Endometrial microvascular endothelial cells (primary cell): Measurements from ENCODE around the gene SLAIN1. TPM values are rescaled to one million over a fixed set of nuclear protein-coding genes. Genes with fewer than 3 reads are reported as not detected.

Source experiments
- in situ Hi-C: cut with HindIII; loops from 2 replicates; pipeline ENCODE4 v1.10.0; 2017; ENCODE audit warnings: low sequenced_read_pairs, low pct_unique_long_range_greater_than_20kb; ENCODE audit errors: inconsistent ontology term
- total RNA-seq: library from RNA; depleted of rRNA; stranded (reverse); fragments of >200 nt; gene quantifications from one replicate; pipeline ENCODE4 v1.2.3, GENCODE V29; 2015; ENCODE audit errors: inconsistent ontology term

Gene SLAIN1
- total RNA-seq, 1 donor from 2014 or later: 1.4 TPM

DNA sequence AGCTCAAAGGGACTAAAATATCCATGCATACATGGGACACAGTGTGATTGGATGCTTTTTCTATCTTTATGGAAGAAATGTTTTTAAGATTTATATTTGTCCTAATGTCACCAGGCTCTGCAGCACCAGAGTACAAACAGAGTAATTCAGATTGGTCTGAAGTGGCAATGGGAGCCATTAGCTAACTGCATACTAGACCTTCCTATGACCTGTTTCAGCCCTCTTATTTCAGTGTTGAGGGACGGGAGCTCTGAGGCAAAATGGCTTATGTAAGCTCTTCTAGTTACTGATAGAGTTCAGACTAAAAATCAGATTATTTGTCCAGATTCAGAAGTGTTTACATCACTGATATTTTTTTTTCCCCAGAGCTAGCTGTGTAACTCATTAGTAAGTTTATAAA is 4.9 kb downstream of the SLAIN1 start:
- in situ Hi-C loops: no loop called here

DNA sequence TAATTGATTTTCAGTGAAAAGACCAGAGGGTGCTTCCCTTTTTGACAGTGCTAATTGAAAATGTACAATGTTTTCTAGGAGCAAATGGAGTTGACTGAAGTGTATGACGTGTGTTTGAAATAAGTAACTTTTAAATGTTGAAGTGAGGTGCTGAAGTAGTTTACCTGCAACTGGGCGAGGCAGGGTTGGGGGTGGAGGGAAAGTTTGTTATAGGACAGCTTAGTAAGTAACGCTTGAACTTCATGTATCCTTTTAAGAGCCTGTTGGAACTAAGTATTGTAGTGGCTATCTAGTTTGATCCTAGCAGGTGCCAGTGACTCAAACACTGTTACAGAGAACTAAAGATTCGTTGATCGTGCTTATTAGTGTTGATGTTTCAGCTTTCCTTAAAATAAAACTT is 5.9 kb downstream of the SLAIN1 start:
- in situ Hi-C loops: no loop called here

DNA sequence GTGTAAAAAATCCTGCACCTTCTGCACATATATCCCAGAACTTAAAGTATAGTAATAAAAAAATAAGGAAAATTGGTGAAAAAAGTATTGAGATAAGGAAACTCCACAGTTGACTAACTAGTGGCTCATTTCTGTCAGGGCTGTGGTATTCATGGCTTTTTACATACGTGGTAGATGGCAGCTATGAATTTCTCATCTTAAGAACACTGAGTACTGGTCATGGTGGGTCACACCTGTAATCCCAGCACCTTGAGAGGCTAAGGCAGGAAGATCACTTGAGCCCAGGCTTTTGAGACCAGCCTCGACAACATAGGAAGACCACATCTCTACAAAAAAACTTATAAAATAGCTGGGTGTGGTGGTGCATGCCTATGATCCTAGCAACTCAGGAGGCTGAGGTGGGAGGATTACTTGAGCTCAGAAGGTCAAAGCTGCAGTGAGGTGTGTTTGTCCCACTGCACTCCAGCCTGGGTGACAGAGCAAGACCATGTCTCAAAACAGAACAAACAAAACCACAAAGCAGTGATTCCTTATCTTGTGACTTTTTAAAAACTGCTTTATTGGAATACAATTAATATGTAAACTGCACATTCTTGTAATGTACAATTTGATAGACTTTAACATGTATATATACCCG is 16.8 kb downstream of the SLAIN1 start:
- in situ Hi-C loops: no loop called here

DNA sequence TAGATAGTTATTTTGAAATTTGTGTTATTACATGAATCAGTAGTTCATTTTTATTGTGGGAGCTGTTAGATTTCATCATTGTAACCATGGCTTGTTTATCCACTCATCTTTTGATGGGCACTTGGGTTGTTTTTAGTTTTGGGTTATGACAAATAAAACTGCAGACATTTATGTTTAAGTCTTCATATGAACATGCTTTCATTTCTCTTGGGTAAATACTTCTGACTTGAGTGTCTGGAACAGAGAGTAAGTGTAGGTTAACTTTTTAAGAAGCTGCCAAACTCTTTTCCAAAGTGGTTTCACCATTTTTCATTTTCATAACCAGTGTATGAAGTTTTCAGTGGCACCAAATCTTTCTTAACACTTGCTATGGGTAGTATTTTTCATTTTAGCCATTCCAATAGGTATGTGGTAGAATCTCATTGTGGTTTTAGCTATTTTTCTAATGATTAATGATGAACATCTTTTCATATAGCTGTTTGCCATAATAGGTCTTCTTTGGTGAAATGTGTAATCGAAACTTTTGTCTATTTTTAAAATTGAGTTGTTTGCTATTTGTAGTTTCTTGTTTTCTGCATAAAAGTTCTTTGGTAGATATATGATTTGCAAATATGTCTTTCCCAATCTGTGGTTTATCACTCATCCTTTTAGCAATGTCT is 17.9 kb downstream of the SLAIN1 start:
- in situ Hi-C loops: no loop called here

DNA sequence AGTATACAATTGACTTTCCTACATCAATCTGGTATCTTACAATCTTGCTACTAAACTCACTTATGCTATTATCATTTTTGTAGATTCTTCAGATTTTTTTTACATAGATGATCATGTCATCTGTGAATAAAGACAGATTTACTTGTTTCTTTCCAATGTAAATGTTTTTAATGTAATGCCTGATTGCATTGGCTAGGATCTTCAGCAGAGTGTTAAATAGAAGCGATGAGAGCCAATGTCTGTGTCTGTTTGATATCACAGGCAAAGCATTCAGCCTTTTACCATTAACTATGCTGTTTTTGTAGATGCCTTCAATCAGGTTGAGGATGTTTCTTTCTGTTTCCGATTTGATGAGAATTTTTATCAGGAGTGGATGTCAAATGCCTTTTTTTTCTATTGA is 19.2 kb downstream of the SLAIN1 start:
- in situ Hi-C loops: no loop called here

DNA sequence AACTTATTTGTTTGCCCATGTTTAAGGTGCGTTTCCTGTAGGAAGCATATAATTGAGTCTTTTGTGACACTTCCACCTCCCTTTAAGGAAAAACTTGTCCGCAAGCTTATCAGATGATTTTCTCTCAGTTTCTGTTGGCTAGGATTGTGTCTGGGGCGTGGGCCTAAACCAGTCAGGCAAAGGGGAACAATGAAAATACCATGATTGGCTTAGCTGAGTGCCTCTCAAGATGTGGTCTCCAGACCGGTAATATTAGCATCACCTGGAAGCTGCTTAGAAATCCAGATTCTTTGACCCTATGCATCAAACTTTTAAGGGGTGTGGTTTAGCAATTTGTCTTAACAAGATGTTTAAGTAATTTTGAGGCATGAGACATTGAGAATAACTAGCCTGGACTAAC is 20.0 kb downstream of the SLAIN1 start:
- in situ Hi-C loops: no loop called here

DNA sequence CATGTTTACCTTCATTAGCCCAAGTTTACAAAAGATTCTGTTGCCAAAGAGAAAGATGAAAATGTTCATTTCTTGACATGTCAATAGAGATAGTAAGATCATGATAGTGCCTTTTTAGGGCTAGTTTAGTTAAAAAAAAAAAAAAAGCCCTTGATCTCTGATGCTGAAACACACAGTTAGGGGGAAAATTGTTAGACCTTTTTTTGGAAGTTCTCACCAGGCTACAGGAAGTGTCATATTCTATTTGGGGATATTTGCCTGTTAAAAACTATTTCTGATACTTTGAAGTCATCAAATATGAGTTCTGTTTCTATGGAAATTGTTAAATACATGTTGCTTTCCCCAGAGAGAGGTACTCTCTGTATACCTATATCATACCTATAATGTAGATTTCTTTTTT is 21.6 kb downstream of the SLAIN1 start:
- in situ Hi-C loops: no loop called here

DNA sequence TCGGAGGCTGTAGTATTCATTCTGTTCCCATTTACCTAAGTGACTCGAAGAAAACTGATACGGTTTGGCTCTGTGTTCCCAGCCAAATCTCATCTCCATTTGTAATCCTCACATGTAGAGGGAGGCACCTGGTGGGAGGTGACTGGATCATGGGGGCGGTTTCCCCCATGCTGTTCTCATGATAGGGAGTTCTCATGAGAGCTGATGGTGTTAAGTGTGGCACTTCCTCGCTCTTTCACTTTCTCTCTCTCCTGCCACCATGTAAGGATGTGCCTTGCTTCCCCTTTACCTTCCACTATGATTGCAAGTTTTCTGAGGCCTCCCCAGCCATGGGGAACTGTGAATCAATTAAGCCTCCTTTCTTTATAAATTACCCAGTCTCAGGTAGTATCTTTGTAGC is 23.5 kb downstream of the SLAIN1 start:
- in situ Hi-C loops: no loop called here

DNA sequence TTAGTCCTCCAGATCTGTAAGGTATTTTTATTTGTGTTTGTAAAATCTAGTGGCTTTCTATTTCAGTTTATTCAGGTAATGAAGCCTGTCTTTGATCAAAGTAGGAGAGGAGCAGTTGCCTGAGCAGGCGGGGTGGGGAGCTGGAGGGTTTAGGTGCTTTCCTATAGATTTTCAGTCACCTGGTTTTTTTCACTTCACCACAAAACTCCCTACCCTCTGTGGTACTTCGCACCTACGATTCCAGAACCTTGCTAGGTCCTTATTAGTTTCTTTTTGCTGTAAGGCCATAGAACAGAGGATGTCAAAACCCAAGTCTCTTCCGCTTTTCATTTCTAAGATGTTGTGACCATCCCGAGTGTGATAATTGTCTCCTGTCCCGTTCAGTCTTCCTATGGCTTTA is 26.6 kb downstream of the SLAIN1 start:
- in situ Hi-C loops: no loop called here

DNA sequence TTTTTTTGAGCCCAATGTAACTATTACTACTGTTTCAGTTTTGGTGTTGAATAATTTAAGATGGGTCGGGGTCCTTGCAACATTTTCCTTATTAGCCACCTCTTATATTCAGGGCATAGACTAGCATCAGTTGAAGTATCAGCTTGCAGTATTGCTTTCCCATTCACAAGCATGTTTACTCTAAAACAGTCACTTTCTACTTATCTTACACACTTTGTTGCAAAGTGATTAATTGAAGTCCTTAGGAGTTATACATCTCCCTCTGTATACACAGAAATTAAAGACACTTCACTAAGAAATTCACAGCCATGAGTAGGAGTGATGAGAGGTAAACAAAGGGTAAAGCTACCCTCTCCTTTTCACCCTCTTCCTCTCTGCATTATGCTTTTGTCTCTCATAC is 27.6 kb downstream of the SLAIN1 start:
- in situ Hi-C loops: loop anchor here (25.0 kb wide), 1 partner anchor 138 kb away; no protein-coding TSS in a partner anchor

DNA sequence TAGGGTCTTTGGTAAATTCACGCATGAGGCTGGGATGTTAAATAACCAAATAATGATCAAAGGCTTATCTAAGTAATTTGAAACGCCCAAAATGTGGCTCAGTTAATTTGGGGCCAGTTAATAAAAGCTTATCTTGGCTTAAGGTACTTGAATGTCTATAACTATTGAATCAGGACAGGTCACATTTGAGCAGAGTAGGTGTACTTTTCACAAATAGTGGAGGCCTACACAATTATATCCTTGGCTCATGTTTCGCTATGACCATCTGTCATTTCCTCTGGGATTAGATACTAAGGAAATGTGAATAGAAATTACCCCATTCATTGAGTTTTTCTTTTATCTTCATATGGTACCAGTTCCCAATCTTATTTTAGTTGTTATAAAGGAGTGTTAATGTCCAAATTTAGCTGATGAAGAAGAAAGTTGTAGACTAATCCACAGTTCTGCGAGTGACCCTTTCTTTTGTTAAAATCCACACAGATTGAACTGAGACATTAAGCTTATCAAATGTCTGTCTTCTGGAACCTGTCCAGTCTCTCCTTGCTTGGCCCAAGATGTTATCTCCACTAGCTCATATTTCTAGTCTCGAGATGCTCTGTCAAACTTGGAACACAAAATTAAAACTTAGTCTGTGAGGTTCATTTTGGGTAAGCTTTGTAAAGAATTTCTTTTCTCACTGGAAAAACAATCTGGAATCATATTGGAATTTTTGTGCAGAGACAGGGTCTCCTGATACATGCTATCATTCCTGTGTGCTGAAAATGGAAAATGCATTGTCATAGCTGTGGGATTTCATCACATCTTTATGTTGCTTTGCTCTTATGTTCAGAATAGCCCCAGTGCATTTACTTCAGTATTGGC is 31.0 kb downstream of the SLAIN1 start:
- in situ Hi-C loops: loop anchor here (25.0 kb wide), 1 partner anchor 141 kb away; no protein-coding TSS in a partner anchor

DNA sequence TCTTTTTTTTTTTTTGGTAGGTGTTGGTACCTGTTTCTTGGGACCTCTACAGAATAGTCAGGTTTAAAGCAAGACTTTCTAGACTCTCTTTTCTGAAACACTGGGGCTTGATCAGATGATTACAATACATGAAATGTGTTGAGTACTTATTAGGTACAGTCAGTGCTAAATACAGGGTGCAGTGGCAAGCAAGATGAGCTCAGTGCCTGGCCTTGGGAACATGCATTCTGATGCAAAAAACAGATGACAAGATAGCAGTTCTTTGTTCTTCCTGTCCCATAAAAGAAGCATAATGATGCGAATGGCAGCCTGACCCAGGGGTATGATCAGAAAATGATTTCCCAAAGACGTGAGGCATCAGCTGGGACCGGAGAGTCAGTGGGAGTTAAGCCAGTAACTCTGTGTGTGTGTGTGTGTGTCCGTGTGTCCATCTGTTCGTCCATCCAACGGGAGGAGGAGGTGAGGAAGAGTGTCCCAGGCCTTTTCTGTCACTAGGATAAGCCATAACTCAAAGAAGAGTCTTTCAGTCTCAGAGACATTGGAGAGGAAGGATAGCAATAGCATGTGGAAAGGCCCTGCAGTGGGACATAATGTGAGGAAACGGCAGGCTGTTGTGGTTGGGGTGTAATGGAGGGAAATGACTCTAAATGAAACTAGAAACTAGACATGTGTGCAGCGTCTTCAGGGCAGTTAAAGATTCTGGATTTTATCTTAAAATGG is 32.2 kb downstream of the SLAIN1 start:
- in situ Hi-C loops: loop anchor here (25.0 kb wide), 1 partner anchor 142 kb away; no protein-coding TSS in a partner anchor

DNA sequence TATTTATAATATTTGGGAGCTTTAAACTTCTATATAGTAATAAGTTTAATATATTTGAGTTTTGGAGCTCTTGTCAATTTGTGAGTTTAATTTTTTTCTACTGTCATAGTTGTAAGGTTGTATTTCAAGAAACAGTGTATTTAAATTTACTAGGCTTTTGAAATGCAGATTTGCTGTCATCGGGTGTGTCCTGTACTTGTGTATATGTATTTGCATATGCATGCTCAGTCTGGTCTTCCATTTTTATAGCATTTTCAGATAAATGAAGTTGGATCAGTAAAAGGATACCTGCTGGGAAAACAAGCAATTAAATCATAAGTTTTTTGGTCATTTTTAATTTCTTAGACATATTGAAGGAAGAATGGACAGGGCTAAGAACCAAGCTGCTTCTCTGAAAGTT is 33.1 kb downstream of the SLAIN1 start:
- in situ Hi-C loops: loop anchor here (25.0 kb wide), 1 partner anchor 143 kb away; no protein-coding TSS in a partner anchor

DNA sequence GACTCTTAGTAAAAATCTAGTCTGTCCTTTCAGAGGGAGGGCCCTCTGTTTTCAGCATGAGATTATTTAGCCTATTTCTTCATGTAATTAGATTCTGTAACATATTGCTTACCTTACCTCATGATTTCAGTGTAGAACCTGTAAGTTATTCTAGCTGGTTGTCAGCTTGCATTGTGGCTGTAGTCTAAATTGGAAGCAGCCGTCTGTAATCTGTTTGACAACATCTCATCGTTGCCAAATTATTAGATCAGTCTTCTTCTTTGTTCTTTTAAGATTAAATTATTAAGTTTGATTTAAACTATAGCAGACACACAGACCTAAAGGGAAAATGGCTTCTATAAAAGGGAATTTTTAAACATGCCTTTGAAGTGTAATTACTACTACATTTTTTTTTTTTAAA is 34.8 kb downstream of the SLAIN1 start:
- in situ Hi-C loops: loop anchor here (25.0 kb wide), 1 partner anchor 145 kb away; no protein-coding TSS in a partner anchor

DNA sequence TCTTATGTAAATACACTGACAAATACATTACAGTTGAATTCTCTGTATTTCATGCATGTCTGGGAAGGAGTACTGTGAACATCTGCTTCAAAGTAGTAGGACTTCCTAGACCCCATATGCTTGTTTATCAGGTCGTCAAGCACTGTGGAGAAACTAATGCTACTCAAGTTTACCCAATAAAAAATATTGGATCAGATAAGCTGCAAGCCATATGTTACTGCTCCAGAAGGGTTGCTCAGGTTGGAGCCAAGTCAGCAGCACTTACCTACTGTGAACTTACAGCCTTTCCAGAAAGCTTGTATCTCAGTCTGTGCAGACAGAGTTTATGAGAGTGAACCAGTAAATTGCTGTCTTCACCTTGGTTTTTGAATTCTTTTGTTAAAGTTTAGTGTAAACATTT is 36.2 kb downstream of the SLAIN1 start:
- in situ Hi-C loops: loop anchor here (25.0 kb wide), 1 partner anchor 146 kb away; no protein-coding TSS in a partner anchor

DNA sequence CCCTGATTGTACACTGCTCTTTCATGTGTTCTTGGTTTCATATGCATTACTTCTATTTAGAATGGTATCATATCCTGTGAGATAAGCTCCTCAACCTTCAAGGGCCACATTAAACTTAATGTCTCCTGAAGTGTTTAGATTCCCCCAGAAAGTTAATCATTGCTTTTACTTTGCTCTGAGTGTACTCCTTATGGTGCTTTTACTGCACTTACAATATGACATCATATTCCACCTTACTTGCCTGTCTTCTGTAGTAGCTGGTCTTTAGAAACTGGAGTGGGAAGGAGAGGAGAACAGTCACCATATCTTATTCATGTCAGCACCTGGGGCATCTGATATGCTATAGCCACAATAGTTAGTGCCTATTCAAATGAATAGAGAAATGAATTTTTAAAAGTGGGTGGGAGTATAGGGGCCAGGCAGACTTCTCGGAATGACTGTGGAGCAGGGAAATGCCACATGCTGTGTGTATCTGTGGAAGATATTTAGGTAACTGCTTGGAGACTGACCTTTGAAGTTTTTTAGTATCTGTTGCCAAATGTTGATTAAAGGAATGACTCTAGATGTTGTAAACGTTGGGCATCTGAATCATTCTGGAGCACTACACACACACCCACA is 40.2 kb downstream of the SLAIN1 start:
- in situ Hi-C loops: loop anchor here (25.0 kb wide), 1 partner anchor 150 kb away; no protein-coding TSS in a partner anchor

DNA sequence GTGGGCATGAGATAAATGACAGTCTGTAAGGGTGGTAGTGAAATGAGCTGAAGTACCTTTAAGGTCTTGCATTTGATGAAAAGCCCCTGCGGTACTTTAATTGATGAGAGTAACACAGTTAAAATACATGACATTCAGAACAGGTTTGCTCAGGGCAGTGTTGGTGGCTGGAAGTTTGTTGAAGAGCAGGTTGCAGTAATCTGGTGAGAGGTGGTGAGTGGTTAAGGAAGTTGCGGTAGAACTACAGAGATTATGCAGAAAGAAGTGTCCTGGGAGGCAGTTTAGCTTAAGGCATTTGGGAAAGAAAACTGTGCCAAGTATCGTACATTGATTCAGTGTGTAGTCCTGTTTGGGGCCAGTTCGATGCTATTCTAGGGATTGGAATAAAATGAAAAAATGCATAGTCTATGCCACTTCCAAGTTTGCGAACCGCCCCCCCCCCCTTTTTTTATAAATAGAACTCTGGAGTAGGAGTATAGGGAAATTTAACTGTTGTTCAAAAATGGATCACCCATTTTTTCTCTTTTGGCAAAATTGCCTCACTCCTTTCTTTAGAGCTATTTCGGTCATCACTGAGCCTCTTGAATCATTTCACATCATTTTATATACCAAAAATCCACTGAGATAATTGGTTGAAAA is 42.7 kb downstream of the SLAIN1 start:
- in situ Hi-C loops: loop anchor here (25.0 kb wide), 1 partner anchor 153 kb away; no protein-coding TSS in a partner anchor
